RWPE2 (cell line): ENCODE data around the gene GATD1.
A peak's percentile ranks its signal among the peaks of the same experiment; 100 is the strongest.

Experiments used
- ATAC-seq: fragments of 200-7000 bp; cut with Tn5 transposase; 3 replicates; pipeline ENCODE4 v1.9.1; 2021; ENCODE audit warnings: low read depth
- DNase-seq: peaks from one replicate; pipeline ENCODE4 v3.0.0-alpha.2; 2020; ENCODE audit warnings: low spot score
- H3K27ac ChIP-seq: fragments of 450-650 bp; 2 replicates; pipeline ENCODE4 v1.5.1; 2017; ENCODE audit warnings: mild to moderate bottlenecking; ENCODE audit not compliant: poor library complexity, severe bottlenecking
- H3K27me3 ChIP-seq: fragments of 250-450 bp; sonication (Bioruptor Pico); 2 replicates; pipeline ENCODE4 v1.5.1; 2021; ENCODE audit warnings: mild to moderate bottlenecking, moderate library complexity; ENCODE audit not compliant: insufficient read depth, poor library complexity, severe bottlenecking
- H3K36me3 ChIP-seq: fragments of 250-450 bp; sonication (Bioruptor Pico); 2 replicates; pipeline ENCODE4 v1.5.1; 2020; ENCODE audit warnings: low read depth, mild to moderate bottlenecking, moderate library complexity
- H3K4me1 ChIP-seq: fragments of 250-450 bp; sonication (Bioruptor Pico); 2 replicates; pipeline ENCODE4 v1.5.1; 2021; ENCODE audit warnings: mild to moderate bottlenecking, moderate library complexity; ENCODE audit not compliant: insufficient read depth, poor library complexity, severe bottlenecking
- H3K4me3 ChIP-seq: fragments of 250-450 bp; sonication (Bioruptor Pico); 2 replicates; pipeline ENCODE4 v1.5.1; 2021; ENCODE audit warnings: mild to moderate bottlenecking, moderate library complexity; ENCODE audit not compliant: severe bottlenecking
- H3K9me3 ChIP-seq: fragments of 250-450 bp; sonication (Bioruptor Pico); 2 replicates; pipeline ENCODE4 v1.5.1; 2021; ENCODE audit warnings: mild to moderate bottlenecking, moderate library complexity; ENCODE audit not compliant: severe bottlenecking
- TF ChIP-seq, protein P1 (sequence below): fragments of 450-650 bp; IDR thresholded peaks from one replicate; pipeline ENCODE4 v1.5.1; 2017; ENCODE audit warnings: mild to moderate bottlenecking, moderate library complexity; ENCODE audit not compliant: poor library complexity, severe bottlenecking

Gene GATD1

DNA sequence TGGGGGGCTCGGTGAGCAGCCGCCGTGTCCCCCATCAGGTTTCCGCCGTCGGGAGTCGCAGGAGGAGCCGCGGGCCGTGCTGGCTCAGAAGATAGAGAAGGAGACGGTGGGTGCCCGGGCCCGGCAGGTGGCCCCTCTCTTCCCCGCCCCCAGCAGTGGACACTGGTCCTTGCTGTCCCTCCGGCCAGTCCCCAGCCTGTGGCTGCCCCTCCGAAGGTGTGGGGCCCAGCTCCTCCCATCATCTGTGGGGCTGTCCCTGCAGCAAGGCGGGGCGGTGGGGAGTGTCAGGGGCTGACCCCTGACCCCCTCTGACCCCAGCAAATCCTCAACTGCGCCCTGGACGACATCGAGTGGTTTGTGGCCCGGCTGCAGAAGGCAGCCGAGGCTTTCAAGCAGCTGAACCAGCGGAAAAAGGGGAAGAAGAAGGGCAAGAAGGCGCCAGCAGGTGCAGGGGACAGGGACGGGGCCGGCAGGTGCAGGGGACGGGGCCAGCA lies 56.0 kb downstream of the GATD1 start:
- no peaks in the 10 kb centered on the region for H3K4me1 ChIP-seq
- no peak overlapping the region for H3K4me3 ChIP-seq
- no peak overlapping the region for H3K27ac ChIP-seq
- DNase-seq (peak; percentile 73), ATAC-seq (no peak)
- TF ChIP-seq, protein P1, sequence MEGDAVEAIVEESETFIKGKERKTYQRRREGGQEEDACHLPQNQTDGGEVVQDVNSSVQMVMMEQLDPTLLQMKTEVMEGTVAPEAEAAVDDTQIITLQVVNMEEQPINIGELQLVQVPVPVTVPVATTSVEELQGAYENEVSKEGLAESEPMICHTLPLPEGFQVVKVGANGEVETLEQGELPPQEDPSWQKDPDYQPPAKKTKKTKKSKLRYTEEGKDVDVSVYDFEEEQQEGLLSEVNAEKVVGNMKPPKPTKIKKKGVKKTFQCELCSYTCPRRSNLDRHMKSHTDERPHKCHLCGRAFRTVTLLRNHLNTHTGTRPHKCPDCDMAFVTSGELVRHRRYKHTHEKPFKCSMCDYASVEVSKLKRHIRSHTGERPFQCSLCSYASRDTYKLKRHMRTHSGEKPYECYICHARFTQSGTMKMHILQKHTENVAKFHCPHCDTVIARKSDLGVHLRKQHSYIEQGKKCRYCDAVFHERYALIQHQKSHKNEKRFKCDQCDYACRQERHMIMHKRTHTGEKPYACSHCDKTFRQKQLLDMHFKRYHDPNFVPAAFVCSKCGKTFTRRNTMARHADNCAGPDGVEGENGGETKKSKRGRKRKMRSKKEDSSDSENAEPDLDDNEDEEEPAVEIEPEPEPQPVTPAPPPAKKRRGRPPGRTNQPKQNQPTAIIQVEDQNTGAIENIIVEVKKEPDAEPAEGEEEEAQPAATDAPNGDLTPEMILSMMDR = no peak
- no peaks in the 10 kb centered on the region for H3K9me3 ChIP-seq
- peaks cover 72% of the 10 kb centered on the region for H3K36me3 ChIP-seq
- no peaks in the 10 kb centered on the region for H3K27me3 ChIP-seq

DNA sequence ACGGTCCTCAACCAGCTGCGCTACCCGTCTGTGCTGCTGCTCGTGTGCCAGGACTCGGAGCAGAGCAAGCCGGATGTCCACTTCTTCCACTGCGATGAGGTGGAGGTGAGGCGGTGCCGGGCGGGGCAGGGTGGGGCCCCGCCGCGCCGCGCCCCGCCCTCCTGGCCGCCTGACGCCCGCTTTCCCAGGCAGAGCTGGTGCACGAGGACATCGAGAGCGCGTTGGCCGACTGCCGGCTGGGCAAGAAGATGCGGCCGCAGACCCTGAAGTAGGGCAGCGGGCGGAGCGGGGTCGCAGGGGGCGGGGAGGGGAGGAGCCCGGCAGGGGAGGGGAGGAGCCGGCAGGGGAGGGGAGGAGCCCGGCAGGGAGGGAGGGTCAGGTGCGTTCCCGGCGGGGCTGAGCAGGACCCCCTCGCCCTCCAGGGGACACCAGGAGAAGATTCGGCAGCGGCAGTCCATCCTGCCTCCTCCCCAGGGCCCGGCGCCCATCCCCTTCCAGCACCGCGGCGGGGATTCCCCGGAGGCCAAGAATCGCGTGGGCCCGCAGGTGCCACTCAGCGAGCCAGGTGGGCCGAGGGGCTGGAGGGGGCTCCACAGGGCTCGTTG lies 56.5 kb downstream of the GATD1 start:
- Histone ChIP-seq H3K36me3 (peaks cover 74% of the 10 kb centered on the region), H3K4me1 (no peaks in the 10 kb centered on the region), H3K27me3 (no peaks in the 10 kb centered on the region), H3K4me3 (no peak overlapping the region), H3K27ac (no peak overlapping the region), H3K9me3 (no peaks in the 10 kb centered on the region)
- ATAC-seq (no peak), DNase-seq (no peak)
- TF ChIP-seq, protein P1 = no peak

DNA sequence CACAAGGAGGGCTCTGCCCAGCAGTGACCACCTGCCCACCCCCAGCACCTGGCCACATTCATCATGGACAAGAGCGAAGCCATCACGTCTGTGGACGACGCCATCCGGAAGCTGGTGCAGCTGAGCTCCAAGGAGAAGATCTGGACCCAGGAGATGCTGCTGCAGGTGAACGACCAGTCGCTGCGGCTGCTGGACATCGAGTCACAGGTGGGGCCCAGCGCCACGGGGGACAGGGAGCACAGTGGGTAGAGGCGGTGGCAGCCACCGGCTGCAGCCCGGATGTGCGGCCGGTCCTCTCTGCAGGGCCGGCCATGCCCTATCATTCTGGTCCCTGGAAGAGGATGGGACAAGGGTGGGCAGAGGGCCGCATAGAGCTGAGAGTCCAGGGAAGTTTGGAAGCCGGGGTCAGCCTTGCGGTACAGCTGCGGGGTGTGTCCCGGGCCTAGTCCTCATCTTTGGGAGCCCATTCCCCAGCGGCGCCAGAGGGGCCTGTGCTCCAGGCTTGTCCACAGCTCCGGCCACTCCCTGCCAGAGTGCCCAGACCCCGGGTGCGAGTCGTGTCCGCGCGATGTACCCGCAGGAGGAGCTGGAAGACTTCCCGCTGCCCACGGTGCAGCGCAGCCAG lies 57.2 kb downstream of the GATD1 start:
- no peaks in the 10 kb centered on the region for H3K4me1 ChIP-seq
- H3K27ac ChIP-seq = no peak overlapping the region
- ATAC-seq (no peak), DNase-seq (no peak)
- H3K27me3 ChIP-seq = no peaks in the 10 kb centered on the region
- H3K36me3 ChIP-seq = peaks cover 74% of the 10 kb centered on the region
- TF ChIP-seq, protein P1 = no peak
- H3K4me3 ChIP-seq = no peak overlapping the region
- H3K9me3 ChIP-seq = no peaks in the 10 kb centered on the region

DNA sequence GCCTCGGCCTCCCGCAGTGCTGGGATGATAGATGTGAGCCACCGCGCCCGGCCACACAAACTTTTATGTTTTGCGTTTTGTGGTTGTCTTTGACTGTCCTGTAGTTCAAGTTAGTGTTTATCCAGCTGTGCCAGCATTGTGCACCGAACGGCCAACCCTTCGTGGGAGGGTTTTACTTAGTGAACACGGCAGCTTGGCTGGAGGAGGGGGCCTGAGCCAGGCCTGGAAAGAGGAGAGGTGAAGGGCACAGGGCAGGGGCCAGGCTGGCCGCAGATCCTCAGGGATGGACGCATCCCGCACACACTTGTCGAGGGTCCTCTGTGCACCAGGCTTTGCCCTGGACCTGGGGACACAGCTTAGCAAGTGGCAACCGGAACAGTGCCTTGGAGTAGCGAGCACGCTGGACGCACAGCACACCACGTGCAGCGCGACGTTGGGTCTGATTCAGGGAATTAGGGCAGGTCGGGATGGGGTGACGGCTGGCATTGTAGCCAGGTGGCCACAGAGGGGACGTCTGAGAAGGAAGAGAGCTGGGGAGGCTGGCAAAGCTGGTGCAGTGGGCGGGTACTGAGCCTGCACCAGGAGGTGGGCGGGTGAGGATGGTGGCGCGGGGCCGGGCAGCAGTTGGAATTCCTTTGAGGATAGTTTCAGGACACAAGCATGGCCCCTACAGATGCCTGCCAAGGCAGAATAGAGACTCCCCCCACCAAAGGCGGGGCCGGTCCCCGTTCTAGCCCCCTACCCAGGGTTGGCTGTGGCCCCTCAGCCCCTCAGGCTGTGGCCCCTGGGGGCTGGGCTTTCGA lies 57.9 kb downstream of the GATD1 start:
- DNase-seq (no peak), ATAC-seq (0 out of 3 replicates have a peak, but pooled peaks have one; percentile 8)
- Histone ChIP-seq H3K4me1 (no peaks in the 10 kb centered on the region), H3K36me3 (peaks cover 74% of the 10 kb centered on the region), H3K27ac (no peak overlapping the region), H3K9me3 (no peaks in the 10 kb centered on the region), H3K4me3 (no peak overlapping the region), H3K27me3 (no peaks in the 10 kb centered on the region)
- TF ChIP-seq, protein P1 = no peak
